Ishikawa (cell line): ENCODE results near the gene CIROP.

ENCODE experiments used
- CEBPB ChIP-seq: IDR thresholded peaks from 2 replicates; pipeline ENCODE4 v1.6.1; 2012
- EGR1 ChIP-seq: IDR thresholded peaks from 2 replicates; pipeline ENCODE4 v1.6.1; 2012
- EP300 ChIP-seq: IDR thresholded peaks from 2 replicates; pipeline ENCODE4 v1.6.1; 2012; ENCODE audit warnings: borderline replicate concordance
- FOXM1 ChIP-seq: IDR thresholded peaks from 2 replicates; pipeline ENCODE4 v1.6.1; 2012; ENCODE audit warnings: low read depth, borderline replicate concordance
- NFIC ChIP-seq: IDR thresholded peaks from 2 replicates; pipeline ENCODE4 v1.6.1; 2012
- RAD21 ChIP-seq: IDR thresholded peaks from 2 replicates; pipeline ENCODE4 v1.6.1; 2012; ENCODE audit warnings: low read depth
- TAF1 ChIP-seq: IDR thresholded peaks from 2 replicates; pipeline ENCODE4 v1.6.1; 2012; ENCODE audit warnings: low read depth, mild to moderate bottlenecking
- TCF12 ChIP-seq: IDR thresholded peaks from 2 replicates; pipeline ENCODE4 v1.6.1; 2012; ENCODE audit warnings: low read depth
- TEAD4 ChIP-seq: IDR thresholded peaks from 2 replicates; pipeline ENCODE4 v1.6.1; 2012
- YY1 ChIP-seq: IDR thresholded peaks from 2 replicates; pipeline ENCODE4 v1.6.1; 2012; ENCODE audit warnings: low read depth
- ZBTB7A ChIP-seq: IDR thresholded peaks from 2 replicates; pipeline ENCODE4 v1.6.1; 2012; ENCODE audit warnings: low read depth
- TF ChIP-seq, protein P1 (sequence below): IDR thresholded peaks from 2 replicates; pipeline ENCODE4 v1.6.1; 2012
- TF ChIP-seq, protein P2 (sequence below): IDR thresholded peaks from 2 replicates; pipeline ENCODE4 v1.6.1; 2012; ENCODE audit warnings: low read depth, mild to moderate bottlenecking

GRCh38 chr14:23104070-23104590 lies 659 bp downstream of the CIROP start:
- TF ChIP-seq YY1 (no peak), CEBPB (no peak), NFIC (no peak), RAD21 (no peak), ZBTB7A (no peak), FOXM1 (no peak), EGR1 (no peak), EP300 (no peak), TEAD4 (no peak), TAF1 (no peak), TCF12 (no peak)
- TF ChIP-seq, protein P1, sequence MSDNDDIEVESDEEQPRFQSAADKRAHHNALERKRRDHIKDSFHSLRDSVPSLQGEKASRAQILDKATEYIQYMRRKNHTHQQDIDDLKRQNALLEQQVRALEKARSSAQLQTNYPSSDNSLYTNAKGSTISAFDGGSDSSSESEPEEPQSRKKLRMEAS: no peak
- TF ChIP-seq, protein P2, sequence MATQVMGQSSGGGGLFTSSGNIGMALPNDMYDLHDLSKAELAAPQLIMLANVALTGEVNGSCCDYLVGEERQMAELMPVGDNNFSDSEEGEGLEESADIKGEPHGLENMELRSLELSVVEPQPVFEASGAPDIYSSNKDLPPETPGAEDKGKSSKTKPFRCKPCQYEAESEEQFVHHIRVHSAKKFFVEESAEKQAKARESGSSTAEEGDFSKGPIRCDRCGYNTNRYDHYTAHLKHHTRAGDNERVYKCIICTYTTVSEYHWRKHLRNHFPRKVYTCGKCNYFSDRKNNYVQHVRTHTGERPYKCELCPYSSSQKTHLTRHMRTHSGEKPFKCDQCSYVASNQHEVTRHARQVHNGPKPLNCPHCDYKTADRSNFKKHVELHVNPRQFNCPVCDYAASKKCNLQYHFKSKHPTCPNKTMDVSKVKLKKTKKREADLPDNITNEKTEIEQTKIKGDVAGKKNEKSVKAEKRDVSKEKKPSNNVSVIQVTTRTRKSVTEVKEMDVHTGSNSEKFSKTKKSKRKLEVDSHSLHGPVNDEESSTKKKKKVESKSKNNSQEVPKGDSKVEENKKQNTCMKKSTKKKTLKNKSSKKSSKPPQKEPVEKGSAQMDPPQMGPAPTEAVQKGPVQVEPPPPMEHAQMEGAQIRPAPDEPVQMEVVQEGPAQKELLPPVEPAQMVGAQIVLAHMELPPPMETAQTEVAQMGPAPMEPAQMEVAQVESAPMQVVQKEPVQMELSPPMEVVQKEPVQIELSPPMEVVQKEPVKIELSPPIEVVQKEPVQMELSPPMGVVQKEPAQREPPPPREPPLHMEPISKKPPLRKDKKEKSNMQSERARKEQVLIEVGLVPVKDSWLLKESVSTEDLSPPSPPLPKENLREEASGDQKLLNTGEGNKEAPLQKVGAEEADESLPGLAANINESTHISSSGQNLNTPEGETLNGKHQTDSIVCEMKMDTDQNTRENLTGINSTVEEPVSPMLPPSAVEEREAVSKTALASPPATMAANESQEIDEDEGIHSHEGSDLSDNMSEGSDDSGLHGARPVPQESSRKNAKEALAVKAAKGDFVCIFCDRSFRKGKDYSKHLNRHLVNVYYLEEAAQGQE: no peak
